ENCODE results near the gene PEX16. TPM values are rescaled to one million over a fixed set of nuclear protein-coding genes. Genes with fewer than 3 reads are reported as not detected.
A peak's percentile ranks its signal among the peaks of the same experiment; 100 is the strongest.

The PEX16 gene
- total RNA-seq, result 10 to 100 TPM; 53.0 to 62.7 TPM
- polyA plus RNA-seq, result 10 to 100 TPM; 49.6 to 71.5 TPM

GRCh38 chr11:45917623-45918330, at the start of gene PEX16:
PEX16 (minus strand) TSS chr11:45917877; CDS start chr11:45917811, 66 bp downstream.
- H3K4me3 ChIP-seq (ENCODE audit: low read length in 2 of 2), result peak within 1 kb of the TSS; percentile 88 to 91
- H3K36me3 Mint-ChIP-seq, result peaks cover 4 to 42% of the 10 kb centered on the region in 2 donors
- peak within 1 kb of the TSS; percentile 95 to 100 (median 99) for H3K27ac Mint-ChIP-seq
- peak within 1 kb of the TSS; percentile 89 for H3K27ac ChIP-seq (ENCODE audit: low read depth, low read length)
- no peaks in the 10 kb centered on the region for H3K9me3 ChIP-seq (ENCODE audit: control insufficient read depth in 1 of 2, low read length in 2 of 2)
- no peaks in the 10 kb centered on the region for H3K27me3 ChIP-seq (ENCODE audit: insufficient read depth, low read length)
- no peaks in the 10 kb centered on the region for H3K27me3 Mint-ChIP-seq
- CTCF ChIA-PET (ENCODE audit: partially characterized antibody), result interaction anchor here (0.7 to 1.3 kb wide), 9 partner anchors 11 to 431 kb away, joined by 3 to 5 read pairs (median 3); partner anchors contain the start of genes CRY2 and SLC35C1
- H3K4me1 Mint-ChIP-seq, result peaks cover 24 to 67% (median 47%) of the 10 kb centered on the region in 4 donors
- peaks cover 0 to 2% (median 0%) of the 10 kb centered on the region in 8 donors for H3K9me3 Mint-ChIP-seq
- H3K36me3 ChIP-seq (ENCODE audit: insufficient read depth, low read length), result peaks cover 26% of the 10 kb centered on the region
- H3K4me1 ChIP-seq (ENCODE audit: insufficient read depth, low read length), result peaks cover 50% of the 10 kb centered on the region
- intact Hi-C loops (cut with micrococcal nuclease), result loop anchor here (1.0 to 5.0 kb wide), 5 partner anchors 33 to 563 kb away; partner anchors contain the start of genes CRY2, MAPK8IP1, PHF21A and SLC35C1
- peak; percentile 94 to 99 (median 99) for DNase-seq
- POLR2A ChIA-PET (ENCODE audit: partially characterized antibody), result interaction anchor here (0.7 to 4.8 kb wide), 21 partner anchors 9 to 1297 kb away, joined by 3 to 77 read pairs (median 5); partner anchors contain the start of genes CRY2, DDB2, FREY1 and SLC35C1
- peak within 1 kb of the TSS; percentile 91 to 98 (median 96) for H3K4me3 Mint-ChIP-seq

DNA sequence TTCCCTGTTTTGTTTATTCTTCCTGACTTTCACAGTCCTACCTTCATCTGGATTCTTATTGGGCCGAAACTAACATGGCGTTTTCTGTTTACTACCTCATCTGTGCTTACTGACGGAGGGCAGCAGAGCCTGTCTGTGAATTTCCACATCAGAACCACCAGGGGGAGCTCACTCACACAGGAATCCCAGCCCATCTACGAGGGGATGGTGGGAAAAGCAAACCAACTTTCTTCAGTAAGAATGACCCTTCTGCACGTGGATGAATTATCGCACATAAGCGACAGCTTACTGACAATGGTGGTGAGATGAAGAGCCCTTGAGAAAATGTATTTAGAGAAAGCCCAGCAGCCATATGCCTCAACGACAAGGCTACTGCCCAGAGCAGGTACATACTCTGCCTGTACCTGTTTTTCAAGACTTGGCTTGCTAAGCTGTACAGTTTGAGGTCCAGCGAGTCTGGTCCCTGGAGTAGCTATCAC, 47.3 kb upstream of the PEX16 start:
- DNase-seq, result peak; percentile 63 to 65 (median 65)
- intact Hi-C loops (cut with micrococcal nuclease), result loop anchor here (1.0 to 10.0 kb wide), 4 partner anchors 41 to 570 kb away; no protein-coding TSS in a partner anchor
- Mint-ChIP-seq H3K4me1 (peaks cover 0 to 1% (median 0%) of the 10 kb centered on the region in 4 donors), H3K27ac (no peak overlapping the region), H3K27me3 (no peaks in the 10 kb centered on the region), H3K36me3 (peaks cover 15 to 31% of the 10 kb centered on the region in 2 donors), H3K9me3 (no peaks in the 10 kb centered on the region), H3K4me3 (no peak overlapping the region)
- ChIA-PET CTCF (ENCODE audit: partially characterized antibody) (interaction anchor here (0.8 to 4.2 kb wide), 49 partner anchors 9 to 1157 kb away, joined by 3 to 75 read pairs (median 5); partner anchors contain the start of genes CREB3L1 and PEX16), POLR2A (ENCODE audit: partially characterized antibody) (interaction anchor here (1.2 to 2.1 kb wide), 3 partner anchors 34 to 57 kb away, joined by 3 to 10 read pairs (median 3); partner anchors contain the start of genes FREY1 and PEX16)
- H3K9me3 ChIP-seq (ENCODE audit: control insufficient read depth in 1 of 2, low read length in 2 of 2), result no peaks in the 10 kb centered on the region
- H3K27ac ChIP-seq (ENCODE audit: low read depth, low read length), result no peak overlapping the region
- H3K4me1 ChIP-seq (ENCODE audit: insufficient read depth, low read length), result no peaks in the 10 kb centered on the region
- H3K36me3 ChIP-seq (ENCODE audit: insufficient read depth, low read length), result peaks cover 33% of the 10 kb centered on the region
- H3K4me3 ChIP-seq (ENCODE audit: low read length in 2 of 2), result no peak overlapping the region
- no peaks in the 10 kb centered on the region for H3K27me3 ChIP-seq (ENCODE audit: insufficient read depth, low read length)

DNA sequence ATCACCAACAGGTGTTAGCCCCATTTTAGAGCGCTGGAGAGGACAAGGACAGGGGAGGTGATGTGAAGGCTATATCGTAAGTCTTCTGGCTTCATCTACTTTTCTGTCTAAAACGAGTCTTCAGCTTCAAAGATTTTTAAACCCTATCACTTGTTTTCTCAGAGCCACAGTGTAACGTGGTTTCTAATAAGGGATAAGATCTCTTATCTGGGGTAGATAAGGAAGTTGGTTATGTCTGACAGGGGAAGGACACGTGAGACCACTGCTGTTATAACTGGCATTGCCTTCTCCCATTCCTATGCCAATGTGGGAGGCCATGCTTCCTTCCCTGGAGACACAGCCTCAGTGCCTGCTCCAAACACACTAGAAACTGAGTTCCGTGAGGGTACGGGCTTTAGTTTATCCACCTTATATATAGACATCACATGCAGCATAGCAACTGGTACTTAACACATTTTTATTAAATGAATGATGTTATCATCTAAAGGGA, 44.1 kb upstream of the PEX16 start:
- DNase-seq, result no peak
- intact Hi-C loops (cut with micrococcal nuclease), result loop anchor here (10.0 kb wide), 1 partner anchor 573 kb away; no protein-coding TSS in a partner anchor

DNA sequence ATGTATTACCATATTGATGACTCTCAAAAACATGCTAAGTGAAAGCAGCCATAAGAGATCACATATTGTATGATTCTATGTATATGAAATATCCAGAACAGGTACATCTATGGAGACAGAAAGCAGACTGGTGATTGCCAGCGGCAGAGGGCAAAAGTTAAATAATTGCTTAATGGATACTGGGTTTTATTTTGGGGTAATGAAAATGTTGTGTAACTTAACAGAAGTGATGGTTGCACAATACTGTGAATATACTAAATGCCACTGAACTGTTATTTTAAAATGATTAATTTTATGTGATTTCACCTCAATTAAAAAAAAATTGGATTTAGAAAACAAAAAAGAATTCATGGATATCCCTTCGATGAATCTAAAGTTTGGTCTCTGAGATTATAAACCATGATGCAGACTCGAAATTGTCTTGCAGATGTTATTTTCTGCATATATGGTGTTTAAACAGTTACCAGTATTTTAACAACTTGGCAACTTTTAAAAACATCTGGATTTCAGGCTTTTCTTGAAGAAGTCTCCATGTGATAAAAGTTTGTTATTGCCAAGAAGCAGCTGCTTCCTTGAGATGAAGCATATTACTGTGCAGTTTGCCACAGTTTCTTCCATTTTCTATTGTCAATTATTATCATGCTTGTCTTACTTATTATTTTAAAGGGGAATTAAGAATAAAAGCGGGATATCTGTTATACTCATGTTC, 42.9 kb upstream of the PEX16 start:
- no peak overlapping the region for H3K27ac ChIP-seq (ENCODE audit: low read depth, low read length)
- no peaks in the 10 kb centered on the region for H3K27me3 ChIP-seq (ENCODE audit: insufficient read depth, low read length)
- intact Hi-C loops (cut with micrococcal nuclease), result loop anchor here (10.0 kb wide), 1 partner anchor 574 kb away; no protein-coding TSS in a partner anchor
- peaks cover 30 to 32% of the 10 kb centered on the region in 2 donors for H3K36me3 Mint-ChIP-seq
- no peak overlapping the region for H3K4me3 Mint-ChIP-seq
- peaks cover 0 to 2% (median 0%) of the 10 kb centered on the region in 8 donors for H3K9me3 Mint-ChIP-seq
- H3K27me3 Mint-ChIP-seq, result no peaks in the 10 kb centered on the region
- H3K4me3 ChIP-seq (ENCODE audit: low read length in 2 of 2), result no peak overlapping the region
- H3K27ac Mint-ChIP-seq, result no peak overlapping the region
- POLR2A ChIA-PET (ENCODE audit: partially characterized antibody), result no interaction called here
- peaks cover 10% of the 10 kb centered on the region for H3K36me3 ChIP-seq (ENCODE audit: insufficient read depth, low read length)
- no peaks in the 10 kb centered on the region for H3K4me1 ChIP-seq (ENCODE audit: insufficient read depth, low read length)
- H3K4me1 Mint-ChIP-seq, result peaks cover 0 to 5% (median 4%) of the 10 kb centered on the region in 4 donors
- CTCF ChIA-PET (ENCODE audit: partially characterized antibody), result no interaction called here
- no peak for DNase-seq
- no peaks in the 10 kb centered on the region for H3K9me3 ChIP-seq (ENCODE audit: control insufficient read depth in 1 of 2, low read length in 2 of 2)

More for the DNA sequence above, 44.1 kb upstream of the PEX16 start:
- Histone ChIP-seq H3K9me3 (ENCODE audit: control insufficient read depth in 1 of 2, low read length in 2 of 2) (no peaks in the 10 kb centered on the region), H3K27me3 (ENCODE audit: insufficient read depth, low read length) (no peaks in the 10 kb centered on the region), H3K36me3 (ENCODE audit: insufficient read depth, low read length) (peaks cover 10% of the 10 kb centered on the region), H3K4me3 (ENCODE audit: low read length in 2 of 2) (no peak overlapping the region), H3K4me1 (ENCODE audit: insufficient read depth, low read length) (no peaks in the 10 kb centered on the region), H3K27ac (ENCODE audit: low read depth, low read length) (no peak overlapping the region)
- POLR2A ChIA-PET (ENCODE audit: partially characterized antibody), result no interaction called here
- Mint-ChIP-seq H3K27ac (no peak overlapping the region), H3K4me1 (peaks cover 0 to 5% (median 4%) of the 10 kb centered on the region in 4 donors), H3K4me3 (no peak overlapping the region), H3K27me3 (no peaks in the 10 kb centered on the region), H3K9me3 (peaks cover 0 to 2% (median 0%) of the 10 kb centered on the region in 8 donors), H3K36me3 (peaks cover 23 to 24% of the 10 kb centered on the region in 2 donors)
- CTCF ChIA-PET (ENCODE audit: partially characterized antibody), result interaction anchor here (0.6 kb wide), 1 partner anchor 1482 kb away, joined by 3 read pairs; no protein-coding TSS in a partner anchor

DNA sequence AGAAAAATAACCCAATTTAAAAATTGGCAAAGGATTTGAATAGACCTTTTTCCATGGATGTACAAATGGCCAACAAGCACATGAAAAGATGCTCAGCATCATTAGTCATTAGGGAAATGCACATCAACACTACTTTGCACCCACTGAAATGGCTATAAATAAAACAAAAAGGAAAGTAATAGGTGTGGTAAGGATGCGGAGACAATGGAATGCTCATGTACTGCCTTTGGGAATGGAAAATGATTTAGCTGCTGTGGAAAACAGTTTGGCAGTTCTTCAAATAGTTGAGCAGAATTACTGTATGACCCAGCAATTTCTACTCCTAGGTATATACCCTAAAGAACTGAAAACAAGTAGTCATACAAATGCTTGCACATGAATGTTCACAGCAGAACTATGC, 42.2 kb upstream of the PEX16 start:
- Mint-ChIP-seq H3K27me3 (no peaks in the 10 kb centered on the region), H3K27ac (no peak overlapping the region), H3K4me3 (no peak overlapping the region), H3K36me3 (peaks cover 37 to 39% of the 10 kb centered on the region in 2 donors), H3K4me1 (peaks cover 0 to 5% (median 4%) of the 10 kb centered on the region in 4 donors), H3K9me3 (peaks cover 0 to 2% (median 0%) of the 10 kb centered on the region in 8 donors)
- ChIA-PET CTCF (ENCODE audit: partially characterized antibody) (no interaction called here), POLR2A (ENCODE audit: partially characterized antibody) (no interaction called here)
- H3K36me3 ChIP-seq (ENCODE audit: insufficient read depth, low read length), result peaks cover 6% of the 10 kb centered on the region
- no peak overlapping the region for H3K4me3 ChIP-seq (ENCODE audit: low read length in 2 of 2)
- no peaks in the 10 kb centered on the region for H3K9me3 ChIP-seq (ENCODE audit: control insufficient read depth in 1 of 2, low read length in 2 of 2)
- no peak for DNase-seq
- H3K27ac ChIP-seq (ENCODE audit: low read depth, low read length), result no peak overlapping the region
- intact Hi-C loops (cut with micrococcal nuclease), result loop anchor here (10.0 kb wide), 1 partner anchor 575 kb away; no protein-coding TSS in a partner anchor
- no peaks in the 10 kb centered on the region for H3K4me1 ChIP-seq (ENCODE audit: insufficient read depth, low read length)
- H3K27me3 ChIP-seq (ENCODE audit: insufficient read depth, low read length), result no peaks in the 10 kb centered on the region

- Histone ChIP-seq H3K27ac (ENCODE audit: low read depth, low read length) (no peak overlapping the region), H3K4me3 (ENCODE audit: low read length in 2 of 2) (no peak overlapping the region), H3K4me1 (ENCODE audit: insufficient read depth, low read length) (no peaks in the 10 kb centered on the region), H3K9me3 (ENCODE audit: control insufficient read depth in 1 of 2, low read length in 2 of 2) (no peaks in the 10 kb centered on the region), H3K27me3 (ENCODE audit: insufficient read depth, low read length) (no peaks in the 10 kb centered on the region), H3K36me3 (ENCODE audit: insufficient read depth, low read length) (peaks cover 43% of the 10 kb centered on the region)
- Mint-ChIP-seq H3K27ac (no peak overlapping the region), H3K4me3 (no peak overlapping the region), H3K36me3 (peaks cover 56 to 77% of the 10 kb centered on the region in 2 donors), H3K4me1 (no peaks in the 10 kb centered on the region), H3K27me3 (no peaks in the 10 kb centered on the region), H3K9me3 (no peaks in the 10 kb centered on the region)
- CTCF ChIA-PET (ENCODE audit: partially characterized antibody), result interaction anchor here (5.8 kb wide), 1 partner anchor 16 kb away, joined by 58 read pairs; no protein-coding TSS in a partner anchor
- POLR2A ChIA-PET (ENCODE audit: partially characterized antibody), result no interaction called here
- no peak for DNase-seq
- intact Hi-C loops (cut with micrococcal nuclease), result no loop called here
Measured at GRCh38 chr11:45949992-45950407, 32.3 kb upstream of the PEX16 start.
